ENCODE data around the gene DNMT3A. TPM values are rescaled to one million over a fixed set of nuclear protein-coding genes. Genes with fewer than 3 reads are reported as not detected.

Gene DNMT3A
- total and polyA plus RNA-seq, 2 donors (not counting 3 experiments of a cell fraction or from before 2014, with no cell fraction given): 23.3 to 71.7 TPM

- dilution Hi-C loops (cut with MboI; ENCODE audit: extremely low pct_ligation_motif_present, low sequenced_read_pairs): no loop called here
- no peak overlapping the region for H3K9ac ChIP-seq (replicated peaks; ENCODE audit: extremely low read depth, insufficient read depth, low read length)
- H3K27me3 ChIP-seq (ENCODE audit: control insufficient read depth in 2 of 2, insufficient read depth in 2 of 2, low read length in 2 of 2): no peaks in the 10 kb centered on the region
- no peak for FAIRE-seq
- no peak for DNase-seq (ENCODE audit: low read depth, low spot score)
- intact Hi-C loops (cut with micrococcal nuclease): no loop called here
- POLR2A ChIA-PET: no interaction called here
- H3K27ac ChIP-seq (ENCODE audit: insufficient read depth, low read depth, low read length): no peak overlapping the region
- no peak overlapping the region for H2AFZ ChIP-seq (ENCODE audit: low read depth, low read length)
- CTCF ChIA-PET: interaction anchor here (1.0 to 2.4 kb wide), 4 partner anchors 35 to 351 kb away, joined by 3 to 8 read pairs (median 4); no protein-coding TSS in a partner anchor
- TF ChIP-seq, protein P1, sequence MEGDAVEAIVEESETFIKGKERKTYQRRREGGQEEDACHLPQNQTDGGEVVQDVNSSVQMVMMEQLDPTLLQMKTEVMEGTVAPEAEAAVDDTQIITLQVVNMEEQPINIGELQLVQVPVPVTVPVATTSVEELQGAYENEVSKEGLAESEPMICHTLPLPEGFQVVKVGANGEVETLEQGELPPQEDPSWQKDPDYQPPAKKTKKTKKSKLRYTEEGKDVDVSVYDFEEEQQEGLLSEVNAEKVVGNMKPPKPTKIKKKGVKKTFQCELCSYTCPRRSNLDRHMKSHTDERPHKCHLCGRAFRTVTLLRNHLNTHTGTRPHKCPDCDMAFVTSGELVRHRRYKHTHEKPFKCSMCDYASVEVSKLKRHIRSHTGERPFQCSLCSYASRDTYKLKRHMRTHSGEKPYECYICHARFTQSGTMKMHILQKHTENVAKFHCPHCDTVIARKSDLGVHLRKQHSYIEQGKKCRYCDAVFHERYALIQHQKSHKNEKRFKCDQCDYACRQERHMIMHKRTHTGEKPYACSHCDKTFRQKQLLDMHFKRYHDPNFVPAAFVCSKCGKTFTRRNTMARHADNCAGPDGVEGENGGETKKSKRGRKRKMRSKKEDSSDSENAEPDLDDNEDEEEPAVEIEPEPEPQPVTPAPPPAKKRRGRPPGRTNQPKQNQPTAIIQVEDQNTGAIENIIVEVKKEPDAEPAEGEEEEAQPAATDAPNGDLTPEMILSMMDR (IDR thresholded peaks at IDR 0.05; ENCODE audit: extremely low read depth in 1 of 2, insufficient read depth in 1 of 2, low read depth in 1 of 2, low read length in 2 of 2): no peak
- no peak for TF ChIP-seq MYC (IDR thresholded peaks at IDR 0.05; ENCODE audit: low read depth, low read length)
- TF ChIP-seq, protein P2, sequence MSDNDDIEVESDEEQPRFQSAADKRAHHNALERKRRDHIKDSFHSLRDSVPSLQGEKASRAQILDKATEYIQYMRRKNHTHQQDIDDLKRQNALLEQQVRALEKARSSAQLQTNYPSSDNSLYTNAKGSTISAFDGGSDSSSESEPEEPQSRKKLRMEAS (IDR thresholded peaks at IDR 0.05; ENCODE audit: insufficient read depth, insufficient read length): no peak
- TF ChIP-seq EZH2 (IDR thresholded peaks at IDR 0.05; ENCODE audit: borderline replicate concordance, low read depth, low read length, severe bottlenecking): no peak
- TF ChIP-seq JUN (IDR thresholded peaks at IDR 0.05; ENCODE audit: borderline replicate concordance, insufficient read depth, insufficient read length, low read depth): no peak
- no peak for TF ChIP-seq FOS (IDR thresholded peaks at IDR 0.05; ENCODE audit: borderline replicate concordance, insufficient read depth, low read length)
- TF ChIP-seq POLR2AphosphoS5 (IDR thresholded peaks at IDR 0.05; ENCODE audit: insufficient read depth, low read depth, low read length): no peak
- TF ChIP-seq POLR2A (IDR thresholded peaks at IDR 0.05; ENCODE audit: low read depth, low read length): no peak
- no peaks in the 10 kb centered on the region for H3K9me1 ChIP-seq (replicated peaks; ENCODE audit: control insufficient read depth, extremely low read depth, insufficient read depth, low read length)
- BruUV-seq (replicated peaks): no TSS peak
- no peaks in the 10 kb centered on the region for H4K20me1 ChIP-seq (replicated peaks; ENCODE audit: control insufficient read depth, extremely low read depth, insufficient read depth, low read length)
- no peak overlapping the region for H3K4me2 ChIP-seq (ENCODE audit: insufficient read depth, low read length)
- H3K36me3 ChIP-seq (ENCODE audit: control insufficient read depth in 2 of 2, extremely low read depth in 1 of 2, insufficient read depth in 2 of 2, low read length in 2 of 2): peaks cover 0 to 7% of the 10 kb centered on the region in 2 experiments
- H3K4me1 ChIP-seq (ENCODE audit: control insufficient read depth, extremely low read depth, insufficient read depth, low read length): no peaks in the 10 kb centered on the region
- H3K9me3 ChIP-seq (replicated peaks; ENCODE audit: control insufficient read depth, insufficient read depth, low read length): no peaks in the 10 kb centered on the region
- H3K4me3 ChIP-seq (replicated peaks in 1 of 3; ENCODE audit: insufficient read depth in 1 of 3, low read depth in 1 of 3, low read length in 3 of 3): no peak overlapping the region
- H3K79me2 ChIP-seq (ENCODE audit: control insufficient read depth, insufficient read depth, low read length): no peaks in the 10 kb centered on the region
Observed at GRCh38 chr2:25313711-25314513, 27.8 kb downstream of the DNMT3A start.
